Activated B cell treated with CpG ODN at 0.5 μM for 24 hours (primary cell): ENCODE measurements around the gene PPIF. TPM values are rescaled to one million over a fixed set of nuclear protein-coding genes. Genes with fewer than 3 reads are reported as not detected.

Source experiments
- ATAC-seq: fragments of 200-7000 bp; cut with Tn5 transposase; one replicate; pipeline ENCODE4 v1.10.0; 2021; ENCODE audit warnings: low read depth, mild to moderate bottlenecking, moderate library complexity
- CTCF ChIA-PET: fragments of 350-600 bp; sonication (Branson Sonifier 250); formaldehyde crosslinking; loops from one replicate; lab custom pipeline; 2021; ENCODE audit warnings: antibody characterized with exemption; lab: Charles Lee
- POLR2A ChIA-PET: fragments of 350-600 bp; sonication (Branson Sonifier 250); formaldehyde crosslinking; loops from one replicate; lab custom pipeline; 2021; ENCODE audit warnings: antibody characterized with exemption; lab: Charles Lee
- DNase-seq: peaks from one replicate; pipeline ENCODE4 v3.0.0; 2022
- H3K27ac Mint-ChIP-seq: one replicate; pipeline ENCODE4 v1.8.0; 2020; ENCODE audit warnings: mixed read lengths
- H3K27me3 Mint-ChIP-seq: one replicate; pipeline ENCODE4 v1.8.0; 2021; ENCODE audit warnings: mixed read lengths
- H3K36me3 Mint-ChIP-seq: one replicate; pipeline ENCODE4 v1.8.0; 2021; ENCODE audit warnings: low read depth, mixed read lengths
- H3K4me1 Mint-ChIP-seq: one replicate; pipeline ENCODE4 v1.8.0; 2021; ENCODE audit warnings: mixed read lengths
- H3K4me3 Mint-ChIP-seq: one replicate; pipeline ENCODE4 v1.8.0; 2020; ENCODE audit warnings: mild to moderate bottlenecking, mixed read lengths
- H3K9me3 Mint-ChIP-seq: one replicate; pipeline ENCODE4 v1.8.0; 2020; ENCODE audit warnings: mixed read lengths
- intact Hi-C: fragments of 100-400 bp; cut with micrococcal nuclease; formaldehyde crosslinking; loops from one replicate; pipeline ENCODE4 v1.15.1; 2024
- total RNA-seq: library from RNA; stranded (reverse); gene quantifications from 2 replicates; pipeline ENCODE4 v1.2.3, GENCODE V29; 2022
- TF ChIP-seq, protein P1 (sequence below): fragments of 200-600 bp; IDR thresholded peaks from one replicate; pipeline ENCODE4 v1.8.0; 2022; ENCODE audit warnings: antibody characterized with exemption, mild to moderate bottlenecking

PPIF gene
- total RNA-seq, 1 donor from 2014 or later = 72.5 TPM

DNA sequence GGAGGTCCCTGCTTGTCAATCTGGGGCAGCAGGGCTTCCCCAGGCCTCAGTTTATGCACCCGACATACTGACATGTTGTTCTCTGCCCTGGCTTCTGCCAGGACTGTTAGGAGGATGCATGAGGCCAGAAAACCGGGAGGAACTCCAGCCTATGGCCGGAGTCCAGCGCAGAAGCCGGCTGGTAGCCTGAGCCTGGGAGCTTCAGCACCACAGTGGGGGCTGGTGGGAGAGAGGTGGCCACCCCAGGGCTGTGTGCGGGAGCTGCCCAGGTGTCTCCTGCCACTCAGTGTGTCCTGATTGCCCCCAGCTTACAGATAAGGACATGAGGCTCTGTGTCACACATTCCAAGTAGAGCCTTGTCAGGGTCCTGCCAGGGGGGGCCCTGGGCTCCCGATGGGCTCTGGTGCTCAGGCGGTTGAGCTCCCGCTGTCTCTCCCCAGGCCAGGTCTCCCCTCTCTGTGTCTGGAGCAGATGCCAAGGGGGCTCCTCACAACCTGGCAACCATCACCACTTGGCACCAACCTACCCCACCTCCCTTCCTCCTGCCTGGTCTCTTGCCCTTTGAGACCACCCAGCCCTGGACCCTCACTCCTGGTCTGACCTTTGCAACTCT, 32.3 kb downstream of the PPIF start:
- ChIA-PET CTCF (interaction anchor here (1.6 kb wide), 1 partner anchor 108 kb away, joined by 3 read pairs; no protein-coding TSS in a partner anchor), POLR2A (no interaction called here)
- Mint-ChIP-seq H3K4me3 (no peak overlapping the region), H3K36me3 (no peaks in the 10 kb centered on the region), H3K27ac (no peak overlapping the region), H3K4me1 (peaks cover 2% of the 10 kb centered on the region), H3K27me3 (no peaks in the 10 kb centered on the region), H3K9me3 (no peaks in the 10 kb centered on the region)
- TF ChIP-seq, protein P1, sequence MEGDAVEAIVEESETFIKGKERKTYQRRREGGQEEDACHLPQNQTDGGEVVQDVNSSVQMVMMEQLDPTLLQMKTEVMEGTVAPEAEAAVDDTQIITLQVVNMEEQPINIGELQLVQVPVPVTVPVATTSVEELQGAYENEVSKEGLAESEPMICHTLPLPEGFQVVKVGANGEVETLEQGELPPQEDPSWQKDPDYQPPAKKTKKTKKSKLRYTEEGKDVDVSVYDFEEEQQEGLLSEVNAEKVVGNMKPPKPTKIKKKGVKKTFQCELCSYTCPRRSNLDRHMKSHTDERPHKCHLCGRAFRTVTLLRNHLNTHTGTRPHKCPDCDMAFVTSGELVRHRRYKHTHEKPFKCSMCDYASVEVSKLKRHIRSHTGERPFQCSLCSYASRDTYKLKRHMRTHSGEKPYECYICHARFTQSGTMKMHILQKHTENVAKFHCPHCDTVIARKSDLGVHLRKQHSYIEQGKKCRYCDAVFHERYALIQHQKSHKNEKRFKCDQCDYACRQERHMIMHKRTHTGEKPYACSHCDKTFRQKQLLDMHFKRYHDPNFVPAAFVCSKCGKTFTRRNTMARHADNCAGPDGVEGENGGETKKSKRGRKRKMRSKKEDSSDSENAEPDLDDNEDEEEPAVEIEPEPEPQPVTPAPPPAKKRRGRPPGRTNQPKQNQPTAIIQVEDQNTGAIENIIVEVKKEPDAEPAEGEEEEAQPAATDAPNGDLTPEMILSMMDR = no peak
- DNase-seq (no peak), ATAC-seq (no peak)
- intact Hi-C loops = no loop called here

GRCh38 chr10:79380125-79380945, 33.1 kb downstream of the PPIF start:
- ChIA-PET CTCF (interaction anchor here (1.6 kb wide), 1 partner anchor 107 kb away, joined by 3 read pairs; no protein-coding TSS in a partner anchor), POLR2A (no interaction called here)
- H3K4me3 Mint-ChIP-seq = no peak overlapping the region
- intact Hi-C loops = no loop called here
- H3K9me3 Mint-ChIP-seq = no peaks in the 10 kb centered on the region
- no peaks in the 10 kb centered on the region for H3K4me1 Mint-ChIP-seq
- H3K27me3 Mint-ChIP-seq = no peaks in the 10 kb centered on the region
- H3K36me3 Mint-ChIP-seq = no peaks in the 10 kb centered on the region
- H3K27ac Mint-ChIP-seq = no peak overlapping the region
- DNase-seq (no peak), ATAC-seq (no peak)
- TF ChIP-seq, protein P1 = no peak

GRCh38 chr10:79380946-79381721, 33.9 kb downstream of the PPIF start:
- no peak for DNase-seq
- no peak for ATAC-seq
- POLR2A ChIA-PET = interaction anchor here (0.6 kb wide), 1 partner anchor 14 kb away, joined by 3 read pairs; no protein-coding TSS in a partner anchor
- H3K9me3 Mint-ChIP-seq = no peaks in the 10 kb centered on the region
- CTCF ChIA-PET = no interaction called here
- no peaks in the 10 kb centered on the region for H3K4me1 Mint-ChIP-seq
- H3K27me3 Mint-ChIP-seq = no peaks in the 10 kb centered on the region
- intact Hi-C loops = no loop called here
- TF ChIP-seq, protein P1 = no peak
- no peaks in the 10 kb centered on the region for H3K36me3 Mint-ChIP-seq
- no peak overlapping the region for H3K4me3 Mint-ChIP-seq
- no peak overlapping the region for H3K27ac Mint-ChIP-seq

DNA sequence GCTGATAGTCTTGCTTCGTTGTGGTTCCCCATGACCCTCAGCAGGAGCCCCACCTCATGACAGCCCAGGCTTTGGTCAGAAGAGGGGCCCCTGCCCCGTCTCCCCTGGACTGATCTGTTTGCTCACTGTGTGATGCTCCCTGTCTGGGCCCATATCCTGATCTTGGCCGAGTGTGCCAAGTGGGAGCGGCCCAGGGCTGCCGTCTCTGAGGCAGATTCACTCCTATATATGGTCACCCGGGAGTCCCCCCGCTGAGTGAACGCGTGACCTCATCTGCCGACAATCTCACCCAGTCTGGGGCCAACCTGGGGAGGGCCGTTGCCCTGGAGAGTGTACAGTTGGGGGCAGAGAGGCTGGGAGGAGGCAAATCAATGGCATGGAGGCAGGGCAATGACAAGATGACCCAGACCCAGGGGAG, 34.5 kb downstream of the PPIF start:
- intact Hi-C loops = no loop called here
- Mint-ChIP-seq H3K4me1 (no peaks in the 10 kb centered on the region), H3K27me3 (no peaks in the 10 kb centered on the region), H3K27ac (no peak overlapping the region), H3K4me3 (no peak overlapping the region), H3K36me3 (no peaks in the 10 kb centered on the region), H3K9me3 (no peaks in the 10 kb centered on the region)
- DNase-seq = peak; percentile 2
- TF ChIP-seq, protein P1 = no peak
- ATAC-seq = no peak
- ChIA-PET CTCF (no interaction called here), POLR2A (interaction anchor here (0.6 kb wide), 1 partner anchor 15 kb away, joined by 3 read pairs; no protein-coding TSS in a partner anchor)
